ENCODE data around the gene SPEN.

The SPEN gene

DNA sequence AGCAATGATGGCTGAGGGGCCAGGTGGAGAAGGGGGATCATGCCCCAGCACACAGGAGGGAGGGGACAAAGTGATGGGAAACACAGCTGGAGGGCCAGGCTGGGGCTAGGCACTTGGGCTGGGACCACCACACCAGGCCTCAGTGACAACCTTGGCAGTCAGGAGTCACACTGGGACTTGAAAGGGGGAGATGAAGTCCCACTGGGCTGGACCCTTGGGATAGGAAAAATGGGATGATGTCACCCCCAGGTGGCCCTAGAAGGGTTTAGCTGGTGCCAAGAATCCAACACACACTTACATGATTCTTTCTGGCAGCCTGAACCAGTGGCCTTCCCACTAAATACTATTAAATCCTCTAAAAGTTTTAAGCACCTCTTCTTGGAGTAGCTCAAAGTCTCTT is 111.3 kb downstream of the SPEN start:
- Histone ChIP-seq H4K12ac (ENCODE audit: low read depth, low read length) (no peak overlapping the region), H3K36me3 (ENCODE audit: control insufficient read depth in 1 of 2, insufficient read depth in 2 of 2, low read length in 2 of 2) (peaks cover 4 to 7% of the 10 kb centered on the region in 2 experiments), H4K8ac (ENCODE audit: low read depth, low read length) (no peak overlapping the region), H3K23ac (ENCODE audit: low read length) (no peak overlapping the region), H3K27me3 (ENCODE audit: insufficient read depth, low read length) (no peaks in the 10 kb centered on the region), H2BK12ac (ENCODE audit: low read length) (no peak overlapping the region), H3K27ac (ENCODE audit: low read depth, low read length) (no peak overlapping the region), H3K14ac (ENCODE audit: low read length) (no peak overlapping the region), H2BK5ac (ENCODE audit: low read depth, low read length, poor library complexity) (no peak overlapping the region), H3K79me2 (ENCODE audit: control insufficient read depth, insufficient read depth, low read length, poor library complexity) (no peaks in the 10 kb centered on the region), H3K4me1 (ENCODE audit: control insufficient read depth in 1 of 2, insufficient read depth in 2 of 2, low read length in 2 of 2) (peaks cover 0 to 8% of the 10 kb centered on the region in 2 experiments), H2AFZ (ENCODE audit: insufficient read depth, low read length, poor library complexity) (peak overlapping the region; percentile 30), H2BK120ac (ENCODE audit: insufficient read depth, low read length, poor library complexity) (no peak overlapping the region), H2AK5ac (ENCODE audit: low read length) (peak overlapping the region; percentile 26), H3K9me3 (ENCODE audit: insufficient read depth, low read depth, low read length) (no peaks in the 10 kb centered on the region), H3K18ac (ENCODE audit: low read length) (peak overlapping the region; percentile 74), H3K4ac (ENCODE audit: low read depth, low read length) (no peak overlapping the region), H3K4me2 (ENCODE audit: low read length) (no peak overlapping the region), H3K79me1 (ENCODE audit: low read length) (no peaks in the 10 kb centered on the region), H3K4me3 (ENCODE audit: low read depth, low read length) (no peak overlapping the region), H4K91ac (ENCODE audit: low read depth, low read length) (no peak overlapping the region), H3K9ac (ENCODE audit: low read length) (no peak overlapping the region)
- no peak for DNase-seq

DNA sequence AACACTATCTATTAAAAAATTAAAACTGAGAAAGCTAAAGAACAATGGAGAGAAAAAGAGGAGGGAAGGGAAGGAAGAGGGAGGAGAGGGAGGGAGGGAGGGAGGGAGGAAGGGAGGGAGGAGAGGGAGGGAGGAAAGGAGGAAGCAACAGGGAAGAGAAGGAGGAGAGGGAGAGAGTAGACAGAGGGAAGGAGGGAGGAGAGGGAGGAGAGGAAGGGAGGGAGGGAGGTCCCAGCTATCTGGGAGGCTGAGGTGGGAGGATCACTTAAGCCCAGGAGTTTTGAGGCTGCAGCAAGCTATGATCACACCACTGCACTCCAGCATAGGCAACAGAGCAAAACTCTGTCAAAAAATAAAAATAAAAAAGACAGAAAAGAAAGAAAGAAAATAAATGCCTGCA is 111.9 kb downstream of the SPEN start:
- Histone ChIP-seq H3K4me2 (ENCODE audit: low read length) (no peak overlapping the region), H2BK120ac (ENCODE audit: insufficient read depth, low read length, poor library complexity) (no peak overlapping the region), H3K27ac (ENCODE audit: low read depth, low read length) (no peak overlapping the region), H3K4me1 (ENCODE audit: control insufficient read depth in 1 of 2, insufficient read depth in 2 of 2, low read length in 2 of 2) (peaks cover 0 to 2% of the 10 kb centered on the region in 2 experiments), H2BK5ac (ENCODE audit: low read depth, low read length, poor library complexity) (no peak overlapping the region), H2AK5ac (ENCODE audit: low read length) (no peak overlapping the region), H3K4ac (ENCODE audit: low read depth, low read length) (no peak overlapping the region), H3K4me3 (ENCODE audit: low read depth, low read length) (no peak overlapping the region), H4K12ac (ENCODE audit: low read depth, low read length) (no peak overlapping the region), H3K14ac (ENCODE audit: low read length) (no peak overlapping the region), H3K36me3 (ENCODE audit: control insufficient read depth in 1 of 2, insufficient read depth in 2 of 2, low read length in 2 of 2) (peaks cover 4 to 7% of the 10 kb centered on the region in 2 experiments), H3K27me3 (ENCODE audit: insufficient read depth, low read length) (no peaks in the 10 kb centered on the region), H2BK12ac (ENCODE audit: low read length) (no peak overlapping the region), H3K18ac (ENCODE audit: low read length) (no peak overlapping the region), H3K79me2 (ENCODE audit: control insufficient read depth, insufficient read depth, low read length, poor library complexity) (no peaks in the 10 kb centered on the region), H3K9me3 (ENCODE audit: insufficient read depth, low read depth, low read length) (no peaks in the 10 kb centered on the region), H4K91ac (ENCODE audit: low read depth, low read length) (no peak overlapping the region), H3K23ac (ENCODE audit: low read length) (no peak overlapping the region), H3K79me1 (ENCODE audit: low read length) (no peaks in the 10 kb centered on the region), H2AFZ (ENCODE audit: insufficient read depth, low read length, poor library complexity) (no peak overlapping the region), H3K9ac (ENCODE audit: low read length) (no peak overlapping the region), H4K8ac (ENCODE audit: low read depth, low read length) (no peak overlapping the region)
- DNase-seq, result no peak

DNA sequence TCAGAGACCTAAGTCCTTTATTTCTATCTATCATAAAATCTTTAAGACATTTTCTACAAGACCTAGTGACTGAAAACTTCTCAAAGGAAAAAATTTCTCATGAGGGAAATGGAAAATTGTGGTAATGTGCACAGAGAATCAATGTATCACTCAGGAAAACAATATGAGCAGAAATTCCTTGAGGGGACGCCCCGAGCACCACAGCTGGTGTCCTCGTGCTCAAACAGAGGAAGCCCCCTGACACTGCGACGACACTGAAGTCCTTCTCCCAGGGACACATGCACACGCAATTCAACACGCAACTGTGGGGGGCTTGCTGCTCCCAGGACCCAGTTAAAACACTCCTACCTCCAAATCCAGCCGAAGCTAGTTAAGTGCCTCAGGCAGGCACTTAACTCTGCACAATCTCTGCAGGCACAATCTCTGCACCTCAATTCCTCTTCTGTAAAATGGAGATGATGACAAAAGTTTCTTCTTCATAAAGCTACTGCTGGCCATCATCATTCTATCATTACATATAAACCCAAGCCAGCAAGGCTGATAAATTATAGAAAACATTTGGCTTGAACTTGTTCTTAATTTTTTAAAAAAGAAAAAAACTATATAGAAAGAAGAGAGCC is 112.4 kb downstream of the SPEN start:
- H4K91ac ChIP-seq (ENCODE audit: low read depth, low read length), result no peak overlapping the region

DNA sequence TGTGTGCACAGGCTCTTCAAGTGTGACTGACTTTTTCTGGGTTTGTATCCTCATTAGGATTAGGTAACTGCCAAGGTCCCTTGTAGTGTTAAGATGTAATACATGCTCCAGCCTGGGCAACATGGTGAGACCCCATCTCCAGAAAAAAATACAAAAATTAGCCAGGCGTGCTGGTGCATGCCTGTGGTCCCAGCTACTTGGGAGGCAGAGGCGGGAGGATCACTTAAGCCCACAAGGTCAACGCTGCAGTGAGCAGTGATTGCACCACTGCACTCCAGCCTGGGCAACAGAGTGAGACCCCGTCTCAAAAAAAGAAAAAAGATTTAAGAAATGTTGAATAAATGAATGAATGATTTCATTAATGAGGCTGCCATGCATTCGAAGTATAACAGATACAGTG is 113.3 kb downstream of the SPEN start:
- no peak overlapping the region for H4K12ac ChIP-seq (ENCODE audit: low read depth, low read length)
- H3K36me3 ChIP-seq (ENCODE audit: control insufficient read depth in 1 of 2, insufficient read depth in 2 of 2, low read length in 2 of 2), result peaks cover 4 to 7% of the 10 kb centered on the region in 2 experiments
- H2BK5ac ChIP-seq (ENCODE audit: low read depth, low read length, poor library complexity), result no peak overlapping the region
- H3K9me3 ChIP-seq (ENCODE audit: insufficient read depth, low read depth, low read length), result no peaks in the 10 kb centered on the region
- no peak overlapping the region for H4K91ac ChIP-seq (ENCODE audit: low read depth, low read length)
- H2BK12ac ChIP-seq (ENCODE audit: low read length), result no peak overlapping the region
- no peak overlapping the region for H3K18ac ChIP-seq (ENCODE audit: low read length)
- H2BK120ac ChIP-seq (ENCODE audit: insufficient read depth, low read length, poor library complexity), result no peak overlapping the region
- no peak overlapping the region for H3K23ac ChIP-seq (ENCODE audit: low read length)
- no peak overlapping the region for H4K8ac ChIP-seq (ENCODE audit: low read depth, low read length)
- peaks cover 0 to 2% of the 10 kb centered on the region in 2 experiments for H3K4me1 ChIP-seq (ENCODE audit: control insufficient read depth in 1 of 2, insufficient read depth in 2 of 2, low read length in 2 of 2)
- no peak overlapping the region for H3K4ac ChIP-seq (ENCODE audit: low read depth, low read length)
- H3K79me2 ChIP-seq (ENCODE audit: control insufficient read depth, insufficient read depth, low read length, poor library complexity), result no peaks in the 10 kb centered on the region
- no peaks in the 10 kb centered on the region for H3K27me3 ChIP-seq (ENCODE audit: insufficient read depth, low read length)
- H2AK5ac ChIP-seq (ENCODE audit: low read length), result no peak overlapping the region
- no peak overlapping the region for H3K14ac ChIP-seq (ENCODE audit: low read length)
- no peak overlapping the region for H3K4me3 ChIP-seq (ENCODE audit: low read depth, low read length)
- DNase-seq, result no peak
- WGBS (ENCODE audit: extremely low coverage, insufficient coverage, insufficient read length), result no CpG with 5 or more reads among the region's 5 CpGs
- H3K4me2 ChIP-seq (ENCODE audit: low read length), result no peak overlapping the region
- H3K27ac ChIP-seq (ENCODE audit: low read depth, low read length), result no peak overlapping the region
- no peaks in the 10 kb centered on the region for H3K79me1 ChIP-seq (ENCODE audit: low read length)
- H3K9ac ChIP-seq (ENCODE audit: low read length), result no peak overlapping the region
- H2AFZ ChIP-seq (ENCODE audit: insufficient read depth, low read length, poor library complexity), result no peak overlapping the region

More for the DNA sequence above, 112.4 kb downstream of the SPEN start:
- H3K4me1 ChIP-seq (ENCODE audit: control insufficient read depth in 1 of 2, insufficient read depth in 2 of 2, low read length in 2 of 2), result peaks cover 0 to 2% of the 10 kb centered on the region in 2 experiments
- H3K18ac ChIP-seq (ENCODE audit: low read length), result no peak overlapping the region
- H2BK12ac ChIP-seq (ENCODE audit: low read length), result no peak overlapping the region
- H3K27ac ChIP-seq (ENCODE audit: low read depth, low read length), result no peak overlapping the region
- no peak overlapping the region for H3K23ac ChIP-seq (ENCODE audit: low read length)
- H3K79me1 ChIP-seq (ENCODE audit: low read length), result no peaks in the 10 kb centered on the region
- no CpG with 5 or more reads among the region's 8 CpGs for WGBS (ENCODE audit: extremely low coverage, insufficient coverage, insufficient read length)
- no peak overlapping the region for H3K9ac ChIP-seq (ENCODE audit: low read length)
- no peak overlapping the region for H3K4me3 ChIP-seq (ENCODE audit: low read depth, low read length)
- no peak overlapping the region for H3K4ac ChIP-seq (ENCODE audit: low read depth, low read length)
- no peak overlapping the region for H4K12ac ChIP-seq (ENCODE audit: low read depth, low read length)
- no peak overlapping the region for H2BK5ac ChIP-seq (ENCODE audit: low read depth, low read length, poor library complexity)
- DNase-seq, result no peak
- no peaks in the 10 kb centered on the region for H3K27me3 ChIP-seq (ENCODE audit: insufficient read depth, low read length)
- no peaks in the 10 kb centered on the region for H3K9me3 ChIP-seq (ENCODE audit: insufficient read depth, low read depth, low read length)
- no peak overlapping the region for H2BK120ac ChIP-seq (ENCODE audit: insufficient read depth, low read length, poor library complexity)
- H2AK5ac ChIP-seq (ENCODE audit: low read length), result no peak overlapping the region
- H4K8ac ChIP-seq (ENCODE audit: low read depth, low read length), result no peak overlapping the region
- no peaks in the 10 kb centered on the region for H3K79me2 ChIP-seq (ENCODE audit: control insufficient read depth, insufficient read depth, low read length, poor library complexity)
- peaks cover 4 to 7% of the 10 kb centered on the region in 2 experiments for H3K36me3 ChIP-seq (ENCODE audit: control insufficient read depth in 1 of 2, insufficient read depth in 2 of 2, low read length in 2 of 2)
- no peak overlapping the region for H2AFZ ChIP-seq (ENCODE audit: insufficient read depth, low read length, poor library complexity)
- no peak overlapping the region for H3K14ac ChIP-seq (ENCODE audit: low read length)
- no peak overlapping the region for H3K4me2 ChIP-seq (ENCODE audit: low read length)
